Smooth muscle cell (in vitro differentiated cells): ENCODE measurements around the gene STAP2. TPM values are rescaled to one million over a fixed set of nuclear protein-coding genes. Genes with fewer than 3 reads are reported as not detected.

Experiments
- DNase-seq: peaks from one replicate; lab custom pipeline; 2025; ENCODE audit not compliant: unreplicated experiment; lab: John Stamatoyannopoulos, UW
- H2AFZ ChIP-seq: fragments of 200-600 bp; sonication (generic); 2 replicates; pipeline ENCODE4 v1.6.0; 2016; ENCODE audit warnings: antibody characterized with exemption, low read depth, mild to moderate bottlenecking
- H3F3A ChIP-seq: fragments of 200-600 bp; sonication (generic); 2 replicates; pipeline ENCODE4 v1.6.0; 2017; ENCODE audit warnings: antibody characterized with exemption, low read depth
- H3K27ac ChIP-seq: fragments of 200-600 bp; sonication (generic); 2 replicates; pipeline ENCODE4 v1.5.1; 2016; ENCODE audit warnings: low read depth, mild to moderate bottlenecking
- H3K27me3 ChIP-seq: fragments of 200-600 bp; sonication (generic); 2 replicates; pipeline ENCODE4 v1.6.1; 2016; ENCODE audit warnings: low read depth, mild to moderate bottlenecking
- H3K36me3 ChIP-seq: fragments of 200-600 bp; sonication (generic); 2 replicates; pipeline ENCODE4 v1.5.1; 2016; ENCODE audit warnings: low read depth
- H3K4me1 ChIP-seq: fragments of 200-600 bp; sonication (generic); 2 replicates; pipeline ENCODE4 v1.5.1; 2016; ENCODE audit warnings: low read depth
- H3K4me2 ChIP-seq: fragments of 200-600 bp; sonication (generic); 2 replicates; pipeline ENCODE4 v1.6.0; 2016; ENCODE audit warnings: mild to moderate bottlenecking
- H3K4me3 ChIP-seq: fragments of 200-600 bp; sonication (generic); 2 replicates; pipeline ENCODE4 v1.5.1; 2016; ENCODE audit warnings: mild to moderate bottlenecking
- H3K79me2 ChIP-seq: fragments of 200-600 bp; sonication (generic); 2 replicates; pipeline ENCODE4 v1.6.0; 2016; ENCODE audit warnings: low read depth, mild to moderate bottlenecking
- H3K9ac ChIP-seq: fragments of 200-600 bp; sonication (generic); 2 replicates; pipeline ENCODE4 v1.6.0; 2016; ENCODE audit warnings: low read depth
- H3K9me3 ChIP-seq: fragments of 200-600 bp; sonication (generic); replicated peaks from 2 replicates; pipeline ENCODE4 v1.5.1; 2016; ENCODE audit warnings: low read depth
- H4K20me1 ChIP-seq: fragments of 200-600 bp; sonication (generic); 2 replicates; pipeline ENCODE4 v1.6.0; 2016; ENCODE audit warnings: low read depth
- CTCF ChIP-seq: fragments of 200-600 bp; sonication (generic); IDR thresholded peaks from 2 replicates; pipeline ENCODE4 v1.5.1; 2017; ENCODE audit warnings: borderline replicate concordance, mild to moderate bottlenecking, antibody characterized with exemption; ENCODE audit not compliant: insufficient read depth, poor library complexity, severe bottlenecking
- WGBS: methylation state at CpG from one replicate; pipeline ENCODE4 v1.1.7; 2016; ENCODE audit warnings: low lambda C conversion rate; 5-methylcytosine and 5-hydroxymethylcytosine counted together
- polyA plus RNA-seq: library from polyadenylated mRNA; unstranded; fragments of >200 nt; fragmentation: Nextera tagmentation; extraction: Ambion mirVana; gene quantifications from 2 replicates; pipeline ENCODE4 v1.2.1, GENCODE V29; 2016
- total RNA-seq: library from RNA; depleted of rRNA; stranded (reverse); fragments of >200 nt; gene quantifications from 2 replicates; pipeline ENCODE4 v1.2.3, GENCODE V29; 2014

STAP2 gene
- total and polyA plus RNA-seq, 2 experiments from 2014 or later: 8.3 to 10.7 TPM

GRCh38 chr19:4324228-4324627 is 14.4 kb downstream of the STAP2 start:
- no peak overlapping the region for H3K9ac ChIP-seq

GRCh38 chr19:4323692-4324091 is 14.9 kb downstream of the STAP2 start:
- Histone ChIP-seq H3K4me2 (no peak overlapping the region), H3F3A (no peaks in the 10 kb centered on the region), H3K4me1 (peaks cover 9% of the 10 kb centered on the region), H3K27me3 (no peaks in the 10 kb centered on the region), H3K79me2 (no peaks in the 10 kb centered on the region), H3K9me3 (no peaks in the 10 kb centered on the region), H3K9ac (no peak overlapping the region), H3K4me3 (no peak overlapping the region), H3K27ac (no peak overlapping the region), H3K36me3 (no peaks in the 10 kb centered on the region), H2AFZ (no peak overlapping the region), H4K20me1 (no peaks in the 10 kb centered on the region)
- TF ChIP-seq CTCF: no peak
- no peak for DNase-seq
- 95% methylated on average over 9 of the region's 9 CpGs for WGBS

More at GRCh38 chr19:4324228-4324627, 14.4 kb downstream of the STAP2 start:
- no peak for TF ChIP-seq CTCF
- peaks cover 9% of the 10 kb centered on the region for H3K4me1 ChIP-seq
- H3K36me3 ChIP-seq: no peaks in the 10 kb centered on the region
- DNase-seq: no peak
- no peaks in the 10 kb centered on the region for H3K79me2 ChIP-seq
- no peak overlapping the region for H3K4me2 ChIP-seq
- no peaks in the 10 kb centered on the region for H3F3A ChIP-seq
- H3K4me3 ChIP-seq: no peak overlapping the region
- no peaks in the 10 kb centered on the region for H3K27me3 ChIP-seq
- WGBS: 91% methylated on average over 12 of the region's 12 CpGs
- H4K20me1 ChIP-seq: no peaks in the 10 kb centered on the region
- no peak overlapping the region for H2AFZ ChIP-seq
- H3K27ac ChIP-seq: no peak overlapping the region
- H3K9me3 ChIP-seq: no peaks in the 10 kb centered on the region

GRCh38 chr19:4322942-4323665 is 15.5 kb downstream of the STAP2 start:
- no peak overlapping the region for H3K9ac ChIP-seq
- no peak overlapping the region for H3K4me3 ChIP-seq
- H3K4me2 ChIP-seq: no peak overlapping the region
- no peaks in the 10 kb centered on the region for H3K36me3 ChIP-seq
- no peaks in the 10 kb centered on the region for H3F3A ChIP-seq
- H3K79me2 ChIP-seq: no peaks in the 10 kb centered on the region
- DNase-seq: no peak
- H3K9me3 ChIP-seq: no peaks in the 10 kb centered on the region
- H3K4me1 ChIP-seq: peaks cover 9% of the 10 kb centered on the region
- no peak overlapping the region for H3K27ac ChIP-seq
- H4K20me1 ChIP-seq: no peaks in the 10 kb centered on the region
- no peaks in the 10 kb centered on the region for H3K27me3 ChIP-seq
- 97% methylated on average over 37 of the region's 37 CpGs for WGBS
- no peak overlapping the region for H2AFZ ChIP-seq
- no peak for TF ChIP-seq CTCF

GRCh38 chr19:4320419-4320818 is 18.2 kb downstream of the STAP2 start:
- 100% methylated on average over 2 of the region's 2 CpGs for WGBS
- no peak for DNase-seq
- no peaks in the 10 kb centered on the region for H3K4me1 ChIP-seq

More at GRCh38 chr19:4320419-4320818, 18.2 kb downstream of the STAP2 start:
- Histone ChIP-seq H3F3A (no peaks in the 10 kb centered on the region), H2AFZ (no peak overlapping the region), H3K4me2 (no peak overlapping the region), H4K20me1 (no peaks in the 10 kb centered on the region), H3K4me3 (no peak overlapping the region), H3K27ac (no peak overlapping the region), H3K27me3 (no peaks in the 10 kb centered on the region), H3K9me3 (no peaks in the 10 kb centered on the region), H3K79me2 (no peaks in the 10 kb centered on the region), H3K9ac (no peak overlapping the region), H3K36me3 (no peaks in the 10 kb centered on the region)
- TF ChIP-seq CTCF: no peak
